ENCODE results near the gene DMP1.

Gene DMP1

GRCh38 chr4:87649980-87650379 lies at the start of gene DMP1:
DMP1 (plus strand) TSS chr4:87650280; CDS start chr4:87656493, 6,213 bp downstream.
- DNase-seq (ENCODE audit: low read depth, low spot score) = no peak

- DNase-seq (ENCODE audit: low read depth, low spot score) = no peak
Measured at GRCh38 chr4:87601361-87601760, 48.7 kb upstream of the DMP1 start.

GRCh38 chr4:87608229-87608628 lies 41.9 kb upstream of the DMP1 start, which contains the start of gene DSPP:
DSPP (plus strand) TSS chr4:87608529; CDS start chr4:87610909, 2,380 bp downstream.
- DNase-seq (ENCODE audit: low read depth, low spot score) = no peak

- no peak for DNase-seq (ENCODE audit: low read depth, low spot score)
Measured at GRCh38 chr4:87614292-87614890, 35.7 kb upstream of the DMP1 start.

GRCh38 chr4:87616268-87616667 lies 33.8 kb upstream of the DMP1 start:
- no peak for DNase-seq (ENCODE audit: low read depth, low spot score)

GRCh38 chr4:87620086-87620485 lies 30.0 kb upstream of the DMP1 start:
- DNase-seq (ENCODE audit: low read depth, low spot score) = no peak

GRCh38 chr4:87620491-87620890 lies 29.6 kb upstream of the DMP1 start:
- DNase-seq (ENCODE audit: low read depth, low spot score) = no peak

GRCh38 chr4:87622303-87622702 lies 27.8 kb upstream of the DMP1 start:
- DNase-seq (ENCODE audit: low read depth, low spot score) = no peak

GRCh38 chr4:87624698-87625097 lies 25.4 kb upstream of the DMP1 start:
- no peak for DNase-seq (ENCODE audit: low read depth, low spot score)

GRCh38 chr4:87631668-87632067 lies 18.4 kb upstream of the DMP1 start:
- no peak for DNase-seq (ENCODE audit: low read depth, low spot score)

- peak; percentile 6 for DNase-seq (ENCODE audit: low read depth, low spot score)
Measured at GRCh38 chr4:87632469-87632868, 17.6 kb upstream of the DMP1 start.

- peak; percentile 45 for DNase-seq (ENCODE audit: low read depth, low spot score)
Measured at GRCh38 chr4:87633243-87633642, 16.8 kb upstream of the DMP1 start.

- DNase-seq (ENCODE audit: low read depth, low spot score) = no peak
Measured at GRCh38 chr4:87644286-87644685, 5.8 kb upstream of the DMP1 start.

- DNase-seq (ENCODE audit: low read depth, low spot score) = no peak
Measured at GRCh38 chr4:87650938-87651337, 858 bp downstream of the DMP1 start.

GRCh38 chr4:87651941-87652340 lies 1.9 kb downstream of the DMP1 start:
- no peak for DNase-seq (ENCODE audit: low read depth, low spot score)

- DNase-seq (ENCODE audit: low read depth, low spot score) = no peak
Measured at GRCh38 chr4:87654487-87655044, 4.5 kb downstream of the DMP1 start.

GRCh38 chr4:87657525-87657924 lies 7.4 kb downstream of the DMP1 start:
- peak; percentile 75 for DNase-seq (ENCODE audit: low read depth, low spot score)

GRCh38 chr4:87659247-87659931 lies 9.3 kb downstream of the DMP1 start:
- DNase-seq (ENCODE audit: low read depth, low spot score) = peak; percentile 30

- no peak for DNase-seq (ENCODE audit: low read depth, low spot score)
Measured at GRCh38 chr4:87662871-87663270, 12.8 kb downstream of the DMP1 start.

GRCh38 chr4:87669373-87669772 lies 19.3 kb downstream of the DMP1 start:
- no peak for DNase-seq (ENCODE audit: low read depth, low spot score)

- no peak for DNase-seq (ENCODE audit: low read depth, low spot score)
Measured at GRCh38 chr4:87677731-87678130, 27.7 kb downstream of the DMP1 start.

- DNase-seq (ENCODE audit: low read depth, low spot score) = peak; percentile 71
Measured at GRCh38 chr4:87679449-87680169, 29.5 kb downstream of the DMP1 start.

All from astrocyte of the hippocampus (primary cell).